T-helper 1 cell treated with Interleukin-12 subunit alpha and Interleukin-12 subunit beta and Interleukin-4 antibody, amounts not matched to agents 30 ng/mL and 1 ng/mL, for 36 hours (primary cell): Measurements from ENCODE around the gene CADM4. TPM values are rescaled to one million over a fixed set of nuclear protein-coding genes. Genes with fewer than 3 reads are reported as not detected.
"Not testable (repeated sequence)": the region's sequence is repeated elsewhere in the genome, so short reads cannot be mapped to it uniquely, and the experiment has no call there.

Experiments
- intact Hi-C: fragments of 100-400 bp; cut with micrococcal nuclease; formaldehyde crosslinking; loops from one replicate; pipeline ENCODE4 v1.15.1; 2024
- total RNA-seq: library from RNA; stranded (reverse); gene quantifications from 2 replicates; pipeline ENCODE4 v1.2.3, GENCODE V29; 2022

The CADM4 gene
- total RNA-seq, 1 donor from 2014 or later: 0.32 TPM

- intact Hi-C loops: not testable (repeated sequence)
Observed at GRCh38 chr19:43635561-43635940, 4.1 kb downstream of the CADM4 start.

GRCh38 chr19:43634872-43635560 is 4.6 kb downstream of the CADM4 start:
- intact Hi-C loops: no loop called here

DNA sequence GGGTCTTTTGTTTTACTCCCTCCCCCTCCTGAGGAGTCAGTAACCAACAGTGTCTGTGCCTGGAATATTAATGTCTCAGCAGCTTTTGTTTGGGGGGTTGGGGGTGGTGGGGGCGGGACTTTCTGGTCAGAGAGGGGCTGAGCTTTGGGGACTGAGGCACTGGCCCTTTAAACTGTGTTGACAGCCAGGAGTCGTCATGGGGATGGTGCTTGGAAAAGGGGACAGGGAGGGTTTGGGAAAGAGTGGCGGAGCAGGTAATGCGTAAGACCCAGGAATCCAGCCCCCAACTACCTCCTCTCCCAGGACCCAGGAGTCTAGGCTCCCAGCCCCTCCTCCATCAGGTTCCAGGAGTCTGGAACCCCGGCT is 5.2 kb downstream of the CADM4 start:
- intact Hi-C loops: no loop called here

DNA sequence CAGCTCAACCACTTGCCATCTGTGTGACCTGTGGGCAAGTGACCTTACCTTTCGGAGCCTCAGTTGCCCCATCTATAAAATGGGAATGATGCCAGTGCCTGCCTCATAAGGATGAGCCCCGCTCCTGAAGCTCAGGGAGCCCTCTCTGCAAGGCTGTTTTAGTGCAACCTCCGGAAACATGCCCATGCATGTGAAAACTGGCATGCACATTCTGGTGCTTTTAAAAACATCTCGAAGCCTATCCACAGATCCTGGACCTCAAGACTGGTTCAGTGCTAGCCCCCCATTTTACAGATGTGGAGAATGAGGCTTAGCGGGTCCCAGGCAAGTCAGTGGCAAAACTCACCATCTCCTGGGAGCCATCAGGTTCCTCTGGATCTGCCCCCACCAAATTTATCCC is 5.6 kb downstream of the CADM4 start:
- intact Hi-C loops: no loop called here

GRCh38 chr19:43633520-43633919 is 6.1 kb downstream of the CADM4 start:
- intact Hi-C loops: no loop called here

GRCh38 chr19:43631491-43631890 is 8.2 kb downstream of the CADM4 start:
- intact Hi-C loops: no loop called here

- intact Hi-C loops: no loop called here
Observed at GRCh38 chr19:43628646-43629326, 10.9 kb downstream of the CADM4 start.

- intact Hi-C loops: no loop called here
Observed at GRCh38 chr19:43626838-43627237, 12.8 kb downstream of the CADM4 start.

DNA sequence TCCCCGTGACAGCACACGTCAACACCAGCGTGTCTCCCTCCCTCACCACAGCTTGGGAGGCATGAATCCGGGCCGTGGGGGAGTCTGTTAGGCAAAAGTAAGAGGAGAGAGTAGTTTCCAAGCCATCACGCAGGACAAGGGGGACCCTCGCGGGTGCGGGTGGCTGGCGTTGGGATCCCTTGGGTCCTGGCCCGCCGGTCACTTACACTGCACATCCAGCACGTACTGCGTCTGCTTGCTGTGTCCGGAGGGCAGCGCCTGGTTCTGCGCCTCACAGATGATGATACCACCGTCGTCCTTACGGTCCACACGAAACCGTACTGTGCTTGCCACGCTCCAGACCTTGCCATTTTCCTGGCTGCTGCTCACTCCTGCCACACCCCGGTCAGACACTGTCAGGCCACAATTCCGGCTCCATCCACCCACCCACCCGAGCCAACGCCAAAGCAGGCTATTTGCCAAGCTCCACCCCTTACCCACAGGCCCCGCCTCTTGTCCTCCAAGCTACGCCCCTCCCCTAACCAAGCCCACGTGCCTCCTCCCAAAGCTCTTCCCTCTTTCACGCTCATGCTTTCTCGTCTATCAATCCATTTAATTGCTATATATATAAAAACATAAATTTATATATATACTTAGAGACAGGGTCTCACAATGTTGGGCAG is 13.6 kb downstream of the CADM4 start:
- intact Hi-C loops: loop anchor here (1.0 kb wide), 1 partner anchor 42 kb away; no protein-coding TSS in a partner anchor

DNA sequence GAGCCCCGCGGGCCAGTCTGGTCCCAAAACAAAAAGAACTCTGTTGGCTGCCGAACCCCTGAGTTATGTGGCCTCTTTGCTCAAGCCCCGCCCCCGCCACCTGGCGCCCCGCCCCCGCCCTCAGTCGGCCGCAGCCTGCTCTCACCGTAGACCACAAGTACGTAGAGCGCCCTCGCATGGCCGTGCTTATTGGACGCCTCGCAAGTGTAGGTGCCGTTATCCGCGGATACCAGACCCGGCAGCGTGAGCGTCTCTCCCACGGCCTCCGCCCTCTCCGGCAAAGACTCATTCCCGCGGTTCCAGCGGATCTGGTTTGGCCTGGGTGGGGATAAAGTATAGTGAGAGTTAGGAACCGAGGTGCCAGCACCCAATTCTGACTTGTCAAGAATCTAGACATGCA is 14.7 kb downstream of the CADM4 start:
- intact Hi-C loops: loop anchor here (1.0 kb wide), 1 partner anchor 43 kb away; no protein-coding TSS in a partner anchor

- intact Hi-C loops: no loop called here
Observed at GRCh38 chr19:43623889-43624670, 15.6 kb downstream of the CADM4 start.

- intact Hi-C loops: no loop called here
Observed at GRCh38 chr19:43622956-43623355, 16.7 kb downstream of the CADM4 start.

DNA sequence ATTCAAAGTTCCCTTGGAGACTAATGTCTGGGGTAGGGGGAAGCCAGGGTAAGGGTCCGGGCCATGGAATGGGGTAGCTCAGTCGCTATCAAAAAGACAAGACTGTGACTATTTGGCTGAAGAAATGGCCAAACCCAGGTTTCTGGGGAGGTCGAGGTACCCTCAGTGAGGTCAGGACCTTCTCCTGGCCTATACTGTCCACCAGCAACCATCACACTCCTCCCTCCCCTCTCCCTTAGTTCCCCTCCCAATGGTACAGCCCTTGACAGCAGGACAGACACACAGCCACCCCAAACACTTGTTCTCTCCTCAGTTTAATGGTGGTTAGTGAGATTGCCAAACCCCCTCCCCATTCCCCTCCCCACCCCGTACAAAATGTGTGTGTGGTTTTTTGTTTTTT is 17.6 kb downstream of the CADM4 start:
- intact Hi-C loops: no loop called here

- intact Hi-C loops: no loop called here
Observed at GRCh38 chr19:43620061-43621001, 19.3 kb downstream of the CADM4 start.

GRCh38 chr19:43619262-43620060 is 20.2 kb downstream of the CADM4 start, which contains the start of gene ZNF428:
ZNF428 (minus strand) TSS chr19:43619629; CDS start chr19:43614304, 5,325 bp downstream.
- intact Hi-C loops: loop anchor here (1.0 to 2.0 kb wide), 11 partner anchors 19 to 156 kb away; partner anchors contain the start of genes CADM4, ETHE1, IRGQ and PHLDB3

GRCh38 chr19:43618921-43619261 is 20.8 kb downstream of the CADM4 start:
- intact Hi-C loops: loop anchor here (1.0 to 2.0 kb wide), 11 partner anchors 20 to 156 kb away; partner anchors contain the start of genes CADM4, ETHE1, IRGQ and PHLDB3

DNA sequence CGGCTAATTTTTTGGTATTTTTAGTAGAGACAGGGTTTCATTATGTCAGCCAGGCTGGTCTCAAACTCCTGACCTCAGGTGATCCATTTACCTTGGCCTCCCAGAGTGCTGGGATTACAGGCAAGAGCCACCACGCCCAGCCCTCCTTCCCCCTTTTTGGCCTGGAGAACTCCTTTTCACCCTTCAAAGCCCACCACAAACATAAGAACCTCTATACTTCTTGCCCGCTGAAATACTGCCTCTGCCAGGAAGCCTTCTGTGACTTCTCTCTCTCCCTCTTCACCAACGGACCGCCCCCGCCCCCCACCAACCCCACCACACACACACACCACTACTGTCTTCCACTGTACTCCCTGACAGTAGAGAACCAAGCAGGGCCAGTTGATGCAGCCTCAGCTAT is 22.7 kb downstream of the CADM4 start:
- intact Hi-C loops: no loop called here

DNA sequence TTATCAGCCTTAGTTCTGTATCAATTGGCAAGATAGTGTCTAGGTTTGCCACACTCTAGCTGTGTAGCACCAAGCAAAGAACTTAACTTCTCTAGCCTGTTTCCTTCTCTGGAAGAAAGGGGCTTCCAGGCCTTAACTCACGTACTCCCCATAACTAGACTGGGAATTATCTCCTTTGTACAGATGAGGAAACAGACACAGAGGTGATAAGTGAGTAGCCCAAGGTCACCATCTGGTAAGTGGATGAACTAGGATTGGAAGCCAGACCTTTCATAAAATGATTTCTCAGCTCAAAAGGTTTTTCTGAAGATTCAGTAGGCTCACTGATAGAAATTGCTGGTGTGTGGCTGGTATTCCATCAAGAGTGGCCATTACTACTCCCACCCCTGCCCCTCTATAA is 23.3 kb downstream of the CADM4 start:
- intact Hi-C loops: no loop called here

- intact Hi-C loops: no loop called here
Observed at GRCh38 chr19:43612374-43612773, 27.3 kb downstream of the CADM4 start.

- intact Hi-C loops: no loop called here
Observed at GRCh38 chr19:43611788-43612187, 27.9 kb downstream of the CADM4 start, which contains the start of gene SRRM5. SRRM5 (plus strand) TSS chr19:43612088; CDS start chr19:43612122, 34 bp downstream.
